GM19239 (cell line): ENCODE measurements around the gene LRRN4CL.
"Not testable (repeated sequence)": the region's sequence is repeated elsewhere in the genome, so short reads cannot be mapped to it uniquely, and the experiment has no call there.

Experiments
- DNase-seq: peaks from one replicate; pipeline ENCODE4 v3.0.0; 2011; ENCODE audit warnings: low spot score; ENCODE audit not compliant: insufficient read length
- FAIRE-seq: peaks from 2 replicates; lab custom pipeline; 2011; peaks lifted over from hg19 to GRCh38; lab: Jason Lieb, UNC

Gene LRRN4CL

DNA sequence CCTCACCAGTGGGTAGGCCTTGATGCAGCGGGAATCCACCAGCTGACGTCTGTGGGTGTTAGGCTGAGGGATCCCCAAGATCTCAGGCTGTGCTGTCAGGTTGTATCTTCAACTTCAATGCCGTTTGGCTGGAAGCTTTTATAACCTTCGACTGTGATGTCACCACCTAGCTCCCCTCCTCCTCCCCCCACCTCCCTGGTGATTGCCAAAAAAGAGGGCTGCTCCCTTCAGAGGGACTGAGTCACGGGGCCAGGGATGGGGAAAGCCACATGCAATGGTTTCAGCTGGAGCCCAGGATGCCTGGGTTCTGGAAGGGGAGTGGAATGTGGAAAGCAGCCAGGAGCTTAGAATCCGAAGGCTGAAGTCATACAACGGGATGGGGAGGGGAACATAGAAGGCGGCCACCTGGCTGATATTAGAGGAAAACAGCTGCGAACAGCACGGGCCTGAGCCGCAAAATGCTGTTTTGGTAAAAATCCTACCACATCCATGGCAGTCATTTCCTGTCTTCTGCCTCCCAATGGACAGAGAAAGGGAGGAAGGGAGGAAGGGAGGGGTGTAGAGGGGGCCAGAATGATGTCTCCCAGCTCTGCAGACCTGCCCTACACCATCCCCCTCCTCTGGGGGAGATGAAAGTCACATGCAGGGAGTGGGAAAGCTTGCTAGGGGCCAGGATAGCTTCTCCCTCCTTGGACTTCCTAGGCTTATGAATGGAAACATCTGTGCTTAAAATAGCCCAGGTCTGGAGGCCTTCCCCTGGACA is at the start of gene LRRN4CL:
LRRN4CL (minus strand) TSS at position 110 of the 763 bp plus-strand sequence. CDS start 1,022 bp downstream, outside the sequence.
- FAIRE-seq (no peak), DNase-seq (no peak)

DNA sequence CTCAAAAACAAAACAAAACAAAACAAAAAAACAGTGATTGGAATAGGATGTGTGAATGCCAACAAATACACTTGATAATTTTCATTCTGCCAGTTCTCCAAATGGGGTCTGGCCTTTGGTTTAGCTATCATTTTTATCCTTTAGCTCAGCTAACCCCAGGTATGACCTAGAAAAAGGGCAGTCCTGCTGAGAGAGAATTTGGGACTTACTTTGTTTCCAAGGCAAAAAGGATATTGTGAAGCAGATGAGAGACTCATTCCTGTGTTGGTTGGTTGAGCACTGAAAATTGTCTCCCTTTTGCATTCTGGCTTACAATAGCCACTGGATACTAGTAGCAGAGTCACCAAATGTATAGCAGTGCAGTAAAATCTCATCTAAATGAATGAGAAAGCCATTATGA is 47.9 kb upstream of the LRRN4CL start:
- no peak for DNase-seq
- no peak for FAIRE-seq

DNA sequence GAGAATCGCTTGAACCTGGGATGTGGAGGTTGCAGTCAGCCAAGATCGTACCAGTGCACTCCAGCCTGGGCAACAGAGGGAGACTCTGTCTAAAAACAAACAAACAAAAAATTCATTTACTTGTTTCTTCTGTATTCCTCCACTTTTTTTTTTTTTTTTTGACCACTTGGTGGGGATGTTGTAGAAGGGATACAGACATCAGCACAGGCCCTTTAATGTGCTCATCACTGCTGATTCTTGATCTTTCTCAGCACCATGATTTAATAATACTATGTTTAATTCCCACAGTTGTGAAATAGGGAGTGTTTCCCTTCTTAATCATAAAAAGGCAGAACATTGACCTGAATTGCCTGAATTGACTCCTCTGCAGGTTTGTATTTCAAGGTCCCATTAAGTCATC is 43.5 kb upstream of the LRRN4CL start:
- FAIRE-seq (no peak), DNase-seq (no peak)

DNA sequence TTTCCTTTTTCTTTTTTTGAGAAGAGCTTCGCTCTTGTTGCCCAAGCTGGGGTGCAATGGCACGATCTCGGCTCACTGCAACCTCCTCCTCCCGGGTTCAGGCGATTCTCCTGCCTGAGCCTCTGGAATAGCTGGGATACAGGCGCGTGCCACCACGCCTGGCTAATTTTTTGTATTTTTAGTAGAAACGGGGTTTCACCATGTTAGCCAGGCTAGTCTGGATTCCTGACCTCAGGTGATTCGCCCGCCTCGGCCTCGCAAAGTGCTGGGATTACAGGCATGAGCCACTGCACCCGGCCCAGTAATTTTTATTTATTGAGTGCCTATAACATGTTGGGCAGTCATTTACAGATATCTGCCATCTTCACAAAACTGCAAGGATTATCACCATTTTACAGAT is 40.7 kb upstream of the LRRN4CL start:
- not testable (repeated sequence) for FAIRE-seq, DNase-seq

DNA sequence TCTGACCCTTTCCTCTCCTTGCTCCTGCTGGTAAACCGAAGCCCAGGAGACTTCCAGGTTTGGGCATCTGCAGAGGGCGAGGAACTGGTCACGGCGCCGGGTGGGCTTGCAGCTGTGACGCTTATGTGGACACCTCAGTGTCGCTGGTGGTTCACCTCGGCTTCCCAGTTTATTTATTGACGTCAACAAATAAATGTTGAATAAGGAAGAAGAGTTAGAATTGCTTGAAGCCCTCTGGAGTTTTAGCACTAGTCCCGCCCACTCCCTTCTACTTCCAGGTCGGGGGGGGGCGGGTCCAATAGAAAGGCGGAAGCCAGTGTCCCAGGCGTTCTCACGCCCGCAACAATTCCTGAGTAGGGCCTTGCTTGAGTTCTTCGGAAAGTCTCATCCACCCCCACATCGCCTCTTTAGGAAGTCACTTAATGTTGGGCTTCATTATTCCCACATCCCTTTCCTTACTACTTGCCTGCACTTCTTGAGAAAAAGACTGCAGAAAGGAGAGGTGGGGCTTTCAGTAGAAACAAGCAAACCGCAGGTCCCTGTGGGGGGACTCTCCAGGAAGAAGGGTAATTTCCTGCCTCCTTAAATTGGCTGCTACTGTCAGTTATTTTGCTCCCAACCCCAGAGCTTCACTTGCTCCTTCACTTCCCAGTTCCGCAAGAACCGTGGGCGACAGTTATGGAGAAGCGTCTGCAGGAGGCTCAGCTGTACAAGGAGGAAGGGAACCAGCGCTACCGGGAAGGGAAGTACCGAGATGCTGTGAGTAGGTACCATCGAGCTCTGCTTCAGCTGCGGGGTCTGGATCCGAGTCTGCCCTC is 39.0 kb upstream of the LRRN4CL start, which contains the start of gene TTC9C:
TTC9C (plus strand) TSS at position 316 of the 818 bp plus-strand sequence; CDS start at position 679, 363 bp downstream.
- FAIRE-seq (peak; percentile 80), DNase-seq (peak; percentile 48)

DNA sequence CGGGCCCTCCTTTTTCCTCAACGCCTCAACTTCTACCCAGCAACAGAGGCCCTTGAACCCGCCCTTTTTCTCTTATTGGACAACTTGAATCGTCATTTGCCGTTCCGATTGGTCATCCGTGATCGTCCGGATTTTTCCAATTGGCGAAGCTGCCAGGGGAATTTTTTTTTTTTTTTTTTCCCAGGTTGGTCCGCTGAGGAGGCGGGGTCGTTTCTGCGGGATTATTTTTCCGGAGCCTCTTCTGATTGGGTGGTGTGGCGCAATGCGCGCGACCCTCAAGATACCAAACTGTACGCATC is 38.5 kb upstream of the LRRN4CL start:
- DNase-seq (peak; percentile 38), FAIRE-seq (peak; percentile 91)

DNA sequence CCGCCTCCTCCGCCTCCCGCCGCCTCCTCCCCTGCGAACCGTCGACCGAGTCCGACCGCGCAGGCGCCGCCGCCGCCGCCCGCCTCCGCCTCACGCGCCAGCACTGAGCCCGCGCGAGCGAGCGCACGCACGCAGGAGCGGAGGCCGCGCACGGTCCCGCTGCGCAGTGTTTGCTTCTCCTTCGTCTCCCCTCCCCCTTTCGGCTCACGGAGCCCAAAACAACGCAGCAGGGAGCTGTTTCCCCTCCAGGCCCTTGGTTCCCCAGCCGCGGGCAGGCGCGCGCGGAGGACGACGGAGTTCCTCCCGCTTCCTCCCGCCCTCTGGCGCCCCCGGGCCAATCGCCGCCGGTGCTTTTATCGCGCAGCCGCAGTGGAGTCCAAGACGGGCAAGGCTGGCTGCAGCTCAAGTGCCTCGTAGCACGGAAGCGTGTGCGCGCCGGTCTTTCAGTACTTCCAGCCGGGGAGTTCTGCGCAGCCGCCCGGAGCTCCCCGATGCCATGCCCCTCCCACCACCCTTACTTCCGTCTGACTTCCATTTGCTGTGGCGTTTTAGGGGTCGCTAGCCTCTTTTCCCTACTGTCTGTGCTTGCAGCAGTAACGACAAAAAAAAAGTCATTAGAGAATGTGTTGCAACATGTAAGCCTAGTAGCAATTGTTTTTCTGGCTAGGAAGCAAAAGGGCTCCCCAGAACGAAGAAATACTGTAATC is 38.0 kb upstream of the LRRN4CL start, which contains the start of gene HNRNPUL2:
HNRNPUL2 (minus strand) TSS at position 293 of the 707 bp plus-strand sequence. CDS start 301 bp downstream, outside the sequence.
- FAIRE-seq = no peak

DNA sequence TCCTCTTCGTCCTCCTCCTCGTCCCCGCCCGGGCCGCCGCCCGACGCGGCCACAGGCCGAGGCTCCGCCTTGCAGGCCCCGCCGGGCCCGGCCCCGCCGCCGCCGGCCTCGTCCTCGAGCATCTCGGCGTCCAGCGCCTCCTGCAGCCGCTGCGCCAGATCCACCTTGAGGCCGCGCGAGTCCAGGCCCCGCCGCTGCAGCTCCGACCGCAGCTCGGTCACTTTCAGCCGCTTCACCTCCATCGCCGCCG is 37.5 kb upstream of the LRRN4CL start:
- DNase-seq (no peak), FAIRE-seq (no peak)

More for the DNA sequence above, 38.0 kb upstream of the LRRN4CL start, which contains the start of gene HNRNPUL2:
- DNase-seq = peak; percentile 91

DNA sequence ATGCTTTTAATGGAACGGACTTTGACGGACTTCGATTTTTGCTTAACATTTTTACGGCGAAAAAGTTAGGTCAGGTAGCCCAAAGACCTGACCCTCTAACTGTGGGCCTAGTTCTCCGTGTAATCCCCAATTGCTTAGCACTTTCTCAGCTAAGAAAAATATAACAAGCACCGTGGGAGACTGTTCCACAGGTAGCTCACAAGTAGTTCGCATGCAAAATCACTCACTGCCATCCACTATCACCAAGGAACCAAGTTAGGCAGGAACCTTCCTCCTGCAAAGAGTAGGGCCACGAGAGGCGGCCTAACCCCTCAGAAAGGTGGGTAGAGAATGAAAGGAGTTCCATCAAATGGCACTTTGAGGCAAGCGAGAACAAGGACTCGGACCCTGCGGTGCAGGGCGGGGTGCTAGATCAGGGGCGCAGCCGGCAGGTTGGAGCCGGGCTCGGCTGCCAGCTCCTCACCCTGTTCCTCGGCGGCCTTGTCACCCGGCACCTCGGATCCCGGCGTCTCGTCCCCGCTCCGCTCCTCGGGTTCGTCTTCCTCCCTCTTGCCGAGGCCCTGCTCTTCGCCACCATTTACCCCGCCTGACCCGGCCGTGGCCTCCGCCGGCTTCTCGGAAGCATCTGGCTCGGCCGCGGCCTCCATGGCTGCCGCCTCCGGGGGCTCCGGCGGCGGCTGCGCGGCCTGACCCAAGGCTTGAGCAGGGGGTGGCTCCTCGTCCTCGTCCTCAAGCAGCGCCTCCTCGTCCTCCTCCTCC is 37.0 kb upstream of the LRRN4CL start:
- no peak for DNase-seq
- no peak for FAIRE-seq

DNA sequence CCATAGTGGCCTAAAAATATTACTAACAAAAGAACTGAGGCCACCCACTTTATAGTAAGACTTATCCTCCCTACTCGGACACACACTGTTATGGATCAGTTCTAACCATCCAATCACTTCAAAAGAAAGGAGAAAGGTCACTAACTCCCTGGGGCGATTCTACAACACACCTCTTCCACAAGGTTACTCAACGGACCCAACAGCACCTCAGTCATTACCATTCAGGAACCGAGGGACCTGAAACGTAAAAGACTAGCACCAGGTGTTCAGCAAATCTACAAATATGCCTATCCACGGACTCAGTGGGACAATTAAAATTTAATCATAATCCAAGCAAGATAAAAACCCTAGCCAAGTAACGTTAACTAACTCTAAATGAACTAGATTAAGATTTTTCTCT is 36.3 kb upstream of the LRRN4CL start:
- no peak for FAIRE-seq
- no peak for DNase-seq

DNA sequence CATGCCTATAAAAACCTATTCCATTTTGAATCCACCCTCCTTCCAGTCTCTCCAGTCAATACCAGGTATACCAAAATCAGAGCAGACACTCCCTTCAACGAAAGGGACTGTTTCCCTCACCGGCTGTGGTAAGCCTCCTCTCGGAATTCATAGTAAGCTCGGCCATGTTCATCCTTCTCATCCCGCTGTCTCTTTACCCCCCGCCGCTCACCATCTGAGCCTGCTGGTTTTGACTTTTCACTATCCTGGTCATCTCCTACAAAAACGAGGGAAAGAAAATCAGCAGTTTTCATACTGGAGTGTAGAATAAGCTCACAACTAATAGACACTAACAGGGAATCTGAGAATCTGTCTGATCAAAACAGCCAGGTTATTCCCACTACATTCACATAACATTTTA is 34.8 kb upstream of the LRRN4CL start:
- DNase-seq (no peak), FAIRE-seq (no peak)

DNA sequence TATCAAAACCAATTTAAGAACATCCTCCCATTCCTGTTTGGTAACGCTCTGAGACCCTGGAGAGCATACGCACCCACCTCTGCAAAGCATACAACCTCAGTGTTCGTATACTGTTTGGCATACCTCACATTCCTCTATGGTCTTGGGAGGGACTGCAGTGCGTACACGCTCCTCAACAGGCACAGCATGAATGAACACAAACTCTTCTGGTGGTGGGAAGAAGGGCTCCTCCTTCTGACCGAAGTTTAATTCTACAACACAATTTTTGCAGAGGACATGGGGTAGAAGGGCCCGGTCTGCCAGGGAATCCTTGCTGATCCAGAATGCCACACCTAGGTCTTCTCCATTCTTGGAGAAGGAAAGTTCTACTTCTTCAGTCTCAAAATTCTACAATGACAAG is 32.7 kb upstream of the LRRN4CL start:
- FAIRE-seq (no peak), DNase-seq (no peak)

DNA sequence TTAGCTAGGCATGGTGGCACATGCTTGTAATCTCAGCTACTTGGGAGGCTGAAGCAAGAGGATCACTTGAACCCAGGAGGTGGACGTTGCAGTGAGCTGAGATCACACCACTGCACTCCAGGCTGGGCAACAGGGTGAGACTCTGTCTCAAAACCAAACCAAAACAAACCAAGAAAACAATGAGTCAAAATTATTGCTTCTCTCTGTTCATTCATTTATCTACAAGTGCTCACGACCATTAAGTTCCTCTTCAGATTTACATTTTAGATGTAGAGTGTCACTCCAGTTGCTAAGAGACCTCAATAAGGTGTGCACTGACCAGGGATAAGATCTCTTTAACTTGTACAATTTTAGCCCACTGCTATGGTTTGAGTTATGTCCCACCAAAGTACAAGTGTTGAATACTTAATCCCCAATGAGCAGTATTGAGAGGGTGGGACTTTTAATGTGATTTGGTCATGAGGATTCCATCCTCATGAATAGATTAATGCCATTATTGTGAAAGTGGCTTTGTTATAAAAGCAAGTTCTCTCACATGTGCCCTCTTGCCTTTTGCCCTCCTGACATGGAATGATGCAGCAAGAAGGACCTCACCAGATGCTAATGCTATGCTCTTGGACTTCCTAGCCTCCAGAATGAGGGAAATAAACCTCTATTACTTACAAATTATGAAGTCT is 30.1 kb upstream of the LRRN4CL start:
- DNase-seq (no peak), FAIRE-seq (no peak)

DNA sequence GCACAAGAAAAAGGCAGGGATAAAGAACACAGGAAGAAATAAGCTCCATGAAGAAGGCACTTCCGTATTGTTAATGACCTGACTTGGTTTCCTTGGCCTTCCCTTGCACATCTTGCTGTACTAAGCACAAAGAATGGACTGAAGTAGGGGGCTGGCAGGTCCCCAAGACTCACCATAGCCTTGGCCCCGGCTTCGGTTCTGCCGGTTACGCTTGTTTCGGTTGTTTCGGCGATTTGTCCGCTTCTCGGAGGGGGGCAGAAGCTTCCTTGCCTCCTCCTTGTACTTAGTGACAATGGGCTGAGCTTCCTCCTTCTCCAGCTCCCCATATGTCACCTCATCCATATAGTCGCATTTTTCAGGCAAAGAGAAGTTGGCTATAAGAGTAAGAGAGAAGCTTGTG is 27.5 kb upstream of the LRRN4CL start:
- DNase-seq = no peak
- FAIRE-seq = no peak

DNA sequence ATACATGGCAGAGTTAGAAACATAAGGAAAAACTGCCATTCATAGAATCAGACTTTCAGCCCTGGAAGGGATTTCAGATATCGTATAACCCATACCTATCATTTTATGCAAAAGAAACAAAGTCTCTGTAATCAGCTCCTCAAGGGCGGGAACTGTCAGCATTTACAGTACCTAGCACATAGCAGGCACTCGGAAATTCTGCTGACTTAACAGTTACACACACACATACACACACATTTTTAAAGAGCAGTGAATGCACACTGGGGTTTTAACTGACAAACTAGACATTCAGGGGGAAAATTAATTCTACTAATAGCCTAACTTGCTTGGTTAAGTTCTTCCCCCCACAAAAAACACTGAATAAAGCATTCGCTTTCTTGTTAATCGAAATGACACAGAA is 26.9 kb upstream of the LRRN4CL start:
- no peak for FAIRE-seq
- DNase-seq = no peak

DNA sequence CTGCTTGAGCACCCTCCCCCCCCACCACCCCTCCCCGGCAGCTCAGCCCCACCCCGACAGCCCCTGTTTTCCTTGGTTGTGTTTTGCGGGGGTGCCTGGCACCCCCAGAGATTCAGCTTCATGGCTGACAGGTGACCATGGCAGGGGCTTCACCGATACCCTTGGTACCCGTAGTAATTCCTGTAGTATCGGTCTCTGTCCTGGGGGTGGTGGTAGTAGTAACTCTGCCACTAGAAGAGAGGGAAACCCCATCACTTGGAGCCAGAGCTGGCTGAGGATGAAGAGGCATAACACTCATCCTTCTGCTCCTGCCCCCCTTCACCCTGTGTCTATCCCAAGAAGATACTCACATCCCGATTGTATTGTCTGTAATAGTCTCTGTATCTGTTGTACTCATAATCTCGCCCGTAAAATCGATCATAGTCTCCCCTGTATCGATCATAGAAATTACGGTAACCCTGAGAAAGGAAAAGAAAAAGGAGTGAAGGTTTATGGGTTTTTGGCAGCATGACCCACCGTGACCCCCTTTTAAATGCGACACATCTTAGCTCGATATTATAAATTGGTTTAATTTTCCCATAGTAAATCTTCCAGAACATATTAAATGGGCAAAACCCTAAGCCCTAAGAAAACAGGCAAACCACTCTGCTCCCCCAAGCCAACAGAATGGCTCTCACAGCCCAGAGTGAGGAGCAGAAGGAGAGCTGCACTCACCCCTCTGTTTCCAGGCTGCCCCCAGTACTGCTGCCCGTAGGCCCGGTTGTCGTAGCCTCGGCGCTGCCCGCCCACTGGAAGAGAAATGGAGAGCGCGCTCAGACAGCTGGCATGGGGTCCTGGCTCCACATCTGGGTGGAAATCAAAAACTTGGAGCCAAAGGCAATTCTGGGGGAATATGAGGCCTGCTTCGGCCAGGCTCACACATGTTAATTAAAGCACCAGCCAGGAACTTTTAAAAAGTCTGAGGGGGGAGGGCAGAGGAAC is 26.1 kb upstream of the LRRN4CL start:
- no peak for DNase-seq
- no peak for FAIRE-seq

DNA sequence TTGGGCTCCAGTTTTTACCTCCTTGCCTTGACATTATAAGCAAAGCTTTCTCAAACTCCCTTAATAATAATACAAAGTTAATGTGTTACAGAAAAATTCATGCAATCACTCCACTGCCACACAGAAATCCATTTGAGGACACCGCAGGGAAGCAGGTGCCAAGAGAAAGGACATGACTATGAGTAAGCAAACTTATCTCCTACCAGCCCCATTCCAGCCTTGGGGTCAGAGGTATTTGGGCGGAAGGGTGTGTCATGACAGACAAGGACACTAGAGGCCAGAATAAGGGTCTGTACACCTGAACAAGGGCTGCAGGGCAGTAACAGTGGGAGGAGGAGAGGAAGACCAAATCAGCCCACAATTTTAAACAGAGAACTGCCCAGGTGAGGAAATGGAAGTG is 24.0 kb upstream of the LRRN4CL start:
- no peak for FAIRE-seq
- no peak for DNase-seq

DNA sequence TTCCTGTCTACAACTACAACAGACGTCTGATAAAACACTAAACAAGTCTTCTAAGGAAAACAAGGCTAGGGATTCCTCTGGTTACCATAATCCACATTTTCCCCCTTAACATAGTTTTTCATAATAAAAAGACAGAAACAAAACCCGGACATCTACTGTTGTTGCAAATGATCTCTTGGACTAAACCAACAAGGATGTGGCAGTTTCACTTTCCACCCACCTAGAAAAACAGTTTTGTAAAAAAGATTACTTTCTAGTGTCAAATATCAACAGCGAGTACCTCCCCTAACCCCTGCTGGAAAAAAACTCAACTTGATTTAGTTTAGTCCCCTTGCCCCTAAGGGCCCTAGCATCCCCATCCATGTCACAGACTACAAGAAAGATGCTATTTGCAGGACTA is 23.5 kb upstream of the LRRN4CL start:
- FAIRE-seq (peak; percentile 14), DNase-seq (no peak)
